Small intestine (tissue), 7 donors: ENCODE data around the gene SCUBE2. TPM values are rescaled to one million over a fixed set of nuclear protein-coding genes. Genes with fewer than 3 reads are reported as not detected.

Experiments
- DNase-seq, 2 donors: peaks; one replicate each; pipeline versions ENCODE4 v3.0.0 to v3.0.0-alpha.2; 2013
- FAIRE-seq: peaks from 2 replicates; lab custom pipeline; 2012; peaks lifted over from hg19 to GRCh38; lab: Jason Lieb, UNC
- H3K27ac ChIP-seq, 3 donors: one replicate each; pipeline ENCODE4 v1.5.1; 2013; ENCODE audit warnings: low read length in 2 of 3, mild to moderate bottlenecking in 2 of 3, control low read depth in 1 of 3, inconsistent platforms in 1 of 3, low read depth in 1 of 3, moderate library complexity in 1 of 3
- H3K27me3 ChIP-seq, 3 donors: one replicate each; pipeline ENCODE4 v1.6.1; 2013; ENCODE audit warnings: low read length in 3 of 3, inconsistent platforms in 1 of 3; ENCODE audit not compliant: control insufficient read depth in 3 of 3, insufficient read depth in 3 of 3
- H3K36me3 ChIP-seq, 3 donors: one replicate each; pipeline ENCODE4 v1.6.1; 2013; ENCODE audit warnings: low read length in 3 of 3, inconsistent platforms in 1 of 3, low read depth in 1 of 3, mild to moderate bottlenecking in 1 of 3, moderate library complexity in 1 of 3; ENCODE audit not compliant: control insufficient read depth in 3 of 3, insufficient read depth in 2 of 3
- H3K4me1 ChIP-seq, 3 donors: one replicate each; pipeline ENCODE4 v1.6.1; 2013; ENCODE audit warnings: low read length in 2 of 3, inconsistent platforms in 1 of 3, low read depth in 1 of 3, mild to moderate bottlenecking in 1 of 3, moderate library complexity in 1 of 3; ENCODE audit not compliant: control insufficient read depth in 3 of 3, insufficient read depth in 2 of 3
- H3K4me3 ChIP-seq, 3 donors: one replicate each; pipeline ENCODE4 v1.5.1; 2013; ENCODE audit warnings: low read length in 3 of 3, control low read depth in 1 of 3, inconsistent platforms in 1 of 3, low read depth in 1 of 3, mild to moderate bottlenecking in 1 of 3, moderate library complexity in 1 of 3
- H3K9me3 ChIP-seq, 2 donors: one replicate each; pipeline ENCODE4 v1.6.1; 2013; ENCODE audit warnings: low read depth in 1 of 2, low read length in 1 of 2; ENCODE audit not compliant: control insufficient read depth in 2 of 2, insufficient read depth in 1 of 2
- WGBS, 3 donors: extraction: QIAGEN DNeasy Blood & Tissue Kit; methylation state at CpG; one replicate each; pipeline ENCODE4 v1.1.7; 2013; 5-methylcytosine and 5-hydroxymethylcytosine counted together
- polyA plus RNA-seq, 4 donors: library from polyadenylated mRNA; stranded (reverse) in 3 of 4; unstranded in 1 of 4; fragments of 200-250 nt in 3 of 4; fragments of 120-200 nt in 1 of 4; gene quantifications; one replicate each; pipeline versions ENCODE4 v1.2.1 to v1.2.3, GENCODE V29; 2013
- donor health status: healthy with polysubstance abuse.
- donor health status: control.
- donor health status: control.
- donor health status: Bipolar disorder and iron deficiency.
- donor health status: healthy.

The SCUBE2 gene
- polyA plus RNA-seq, 4 donors: under 0.01 to 8.8 (median 4.9) TPM; not detected in 1

GRCh38 chr11:9052316-9052715 lies 39.1 kb downstream of the SCUBE2 start:
- no peak overlapping the region for H3K27ac ChIP-seq
- no peak overlapping the region for H3K4me3 ChIP-seq
- DNase-seq (no peak), FAIRE-seq (no peak)
- WGBS, 3 donors: 85 to 87% (median 87%) methylated on average over 3 of the region's 3 CpGs
- H3K9me3 ChIP-seq: no peaks in the 10 kb centered on the region
- no peaks in the 10 kb centered on the region for H3K4me1 ChIP-seq
- peaks cover 0 to 2% (median 0%) of the 10 kb centered on the region in 3 donors for H3K36me3 ChIP-seq
- no peaks in the 10 kb centered on the region for H3K27me3 ChIP-seq

GRCh38 chr11:9049959-9050358 lies 41.4 kb downstream of the SCUBE2 start:
- Histone ChIP-seq H3K9me3 (no peaks in the 10 kb centered on the region), H3K36me3 (peaks cover 0 to 2% (median 0%) of the 10 kb centered on the region in 3 donors), H3K27ac (no peak overlapping the region), H3K4me3 (no peak overlapping the region), H3K4me1 (no peaks in the 10 kb centered on the region), H3K27me3 (no peaks in the 10 kb centered on the region)
- WGBS, 3 donors: 86 to 95% (median 89%) methylated on average over 2 of the region's 2 CpGs
- no peak for FAIRE-seq
- no peak for DNase-seq

DNA sequence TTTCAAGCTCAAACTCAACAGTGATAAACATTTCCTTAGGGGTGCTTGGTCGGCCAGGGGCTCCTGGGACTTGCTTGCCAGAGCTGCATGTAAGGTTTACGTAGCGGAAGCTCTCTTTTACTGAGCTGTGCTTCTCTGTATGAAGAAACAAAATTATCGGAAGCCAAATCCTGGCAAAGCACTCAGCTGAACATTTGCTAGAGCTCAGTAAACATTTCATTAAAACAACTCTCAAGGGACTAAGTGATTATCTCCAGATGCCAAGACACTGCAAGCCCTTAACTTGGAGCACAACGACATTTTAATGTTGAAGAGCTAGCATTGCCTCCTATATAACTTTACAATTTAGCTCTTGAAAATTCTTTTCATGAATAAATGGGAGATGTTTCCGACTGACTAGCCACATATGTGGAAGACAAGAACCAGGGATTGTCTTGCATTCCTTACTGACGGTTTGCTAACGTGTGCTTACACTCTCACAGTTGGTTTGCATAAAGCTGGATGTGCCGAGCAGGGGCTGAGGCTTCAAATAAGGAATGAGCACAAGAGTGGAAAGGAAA lies 43.4 kb downstream of the SCUBE2 start:
- FAIRE-seq (no peak), DNase-seq (peak in 1 of 2 donors; percentile 18)
- 62 to 89% (median 76%) methylated on average over 9 of the region's 9 CpGs for WGBS, 3 donors

DNA sequence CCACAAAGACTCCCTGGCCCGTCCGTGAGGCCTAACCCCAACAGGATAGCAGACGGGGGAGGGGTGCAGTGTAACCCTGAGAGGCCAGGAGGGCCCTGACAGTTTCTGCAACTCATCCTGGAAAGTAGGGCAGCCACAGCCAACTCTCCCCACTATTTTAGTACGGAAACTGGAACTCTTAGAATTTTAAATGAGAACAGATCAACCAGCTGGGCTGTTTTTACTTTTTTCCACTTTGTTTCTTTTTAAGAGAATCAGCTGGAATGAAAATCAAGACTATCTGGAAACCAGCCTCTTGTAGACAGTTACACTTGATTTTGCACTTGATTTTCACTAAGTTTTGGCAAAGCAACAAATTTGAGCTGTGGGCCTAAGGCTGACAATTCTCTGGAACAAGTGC lies 44.9 kb downstream of the SCUBE2 start:
- H3K36me3 ChIP-seq: no peaks in the 10 kb centered on the region
- 75 to 95% (median 88%) methylated on average over 4 of the region's 4 CpGs for WGBS, 3 donors
- no peak for FAIRE-seq
- H3K9me3 ChIP-seq: no peaks in the 10 kb centered on the region
- peak overlapping the region in 1 of 3 donors; percentile 17 for H3K27ac ChIP-seq
- no peak for DNase-seq
- H3K4me3 ChIP-seq: no peak overlapping the region
- no peaks in the 10 kb centered on the region for H3K4me1 ChIP-seq
- H3K27me3 ChIP-seq: no peaks in the 10 kb centered on the region

More for the DNA sequence above, 43.4 kb downstream of the SCUBE2 start:
- Histone ChIP-seq H3K27ac (peak overlapping the region in 1 of 3 donors; percentile 38), H3K27me3 (no peaks in the 10 kb centered on the region), H3K4me1 (no peaks in the 10 kb centered on the region), H3K36me3 (no peaks in the 10 kb centered on the region), H3K4me3 (no peak overlapping the region), H3K9me3 (no peaks in the 10 kb centered on the region)

DNA sequence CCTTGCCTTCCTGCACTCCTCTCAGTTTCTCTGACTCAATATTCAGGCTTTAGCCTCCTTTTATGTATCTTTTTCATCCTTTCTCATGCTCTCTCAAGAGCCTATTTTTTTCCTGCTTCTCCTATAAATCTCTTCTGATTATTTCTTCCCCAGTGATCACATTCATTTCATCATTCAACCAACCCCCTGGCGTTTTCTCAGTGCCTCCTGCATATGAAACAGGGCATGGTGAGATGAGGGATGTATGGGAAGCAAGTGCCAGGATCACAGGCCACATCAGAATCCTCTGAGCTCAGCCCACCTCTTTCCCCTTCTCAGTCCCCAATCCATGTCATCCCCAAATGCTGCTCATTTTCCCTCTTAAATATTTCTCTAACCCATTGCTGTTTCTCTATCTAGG lies 48.9 kb downstream of the SCUBE2 start:
- H3K9me3 ChIP-seq: no peaks in the 10 kb centered on the region
- no peak for DNase-seq
- no peaks in the 10 kb centered on the region for H3K36me3 ChIP-seq
- H3K27ac ChIP-seq: no peak overlapping the region
- no peak overlapping the region for H3K4me3 ChIP-seq
- H3K27me3 ChIP-seq: no peaks in the 10 kb centered on the region
- H3K4me1 ChIP-seq: no peaks in the 10 kb centered on the region
- WGBS, 3 donors: 60 to 80% (median 71%) methylated on average over 1 of the region's 1 CpG
- FAIRE-seq: no peak

- no peaks in the 10 kb centered on the region for H3K9me3 ChIP-seq
- DNase-seq (no peak), FAIRE-seq (no peak)
- H3K4me3 ChIP-seq: no peak overlapping the region
- no peaks in the 10 kb centered on the region for H3K27me3 ChIP-seq
- 88 to 96% (median 88%) methylated on average over 2 of the region's 2 CpGs for WGBS, 3 donors
- H3K4me1 ChIP-seq: no peaks in the 10 kb centered on the region
- H3K27ac ChIP-seq: no peak overlapping the region
- H3K36me3 ChIP-seq: no peaks in the 10 kb centered on the region
These were observed 49.7 kb downstream of the SCUBE2 start for GRCh38 chr11:9041747-9042146.

DNA sequence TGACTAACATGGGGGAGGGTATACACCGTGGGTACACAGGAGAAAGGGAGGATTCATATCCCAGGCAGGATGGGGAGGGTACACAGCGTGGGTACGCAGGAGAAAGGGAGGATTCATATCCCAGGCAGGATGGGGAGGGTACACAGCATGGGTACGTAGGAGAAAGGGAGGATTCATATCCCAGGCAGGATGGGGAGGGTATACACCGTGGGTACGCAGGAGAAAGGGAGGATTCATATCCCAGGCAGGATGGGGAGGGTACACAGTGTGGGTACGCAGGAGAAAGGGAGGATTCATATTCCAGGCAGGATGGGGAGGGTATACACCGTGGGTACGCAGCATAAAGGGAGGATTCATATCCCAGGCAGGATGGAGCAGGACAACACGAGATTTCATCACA lies 51.0 kb downstream of the SCUBE2 start:
- DNase-seq (no peak), FAIRE-seq (no peak)
- Histone ChIP-seq H3K9me3 (no peaks in the 10 kb centered on the region), H3K4me3 (no peak overlapping the region), H3K36me3 (no peaks in the 10 kb centered on the region), H3K4me1 (no peaks in the 10 kb centered on the region), H3K27ac (no peak overlapping the region), H3K27me3 (no peaks in the 10 kb centered on the region)
- 90 to 93% (median 91%) methylated on average over 10 of the region's 10 CpGs for WGBS, 3 donors

DNA sequence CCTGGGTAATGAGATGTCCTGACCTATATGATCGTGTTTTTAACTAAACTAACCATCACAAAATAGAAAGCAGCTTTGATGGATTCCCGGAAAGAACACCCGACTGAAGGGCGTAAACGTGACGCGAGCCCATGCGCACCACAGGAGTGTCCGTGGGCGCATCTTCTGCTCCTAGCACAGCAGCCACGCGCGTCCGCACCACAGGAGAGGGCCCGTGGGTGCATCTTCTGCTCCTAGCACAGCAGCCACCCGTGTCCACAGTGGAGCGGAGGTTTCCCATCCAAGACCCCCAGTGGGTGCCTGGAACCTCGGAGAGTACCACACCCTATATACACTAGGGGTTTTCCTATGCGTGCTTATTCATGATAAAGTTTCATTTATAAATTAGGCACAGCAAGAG lies 51.5 kb downstream of the SCUBE2 start:
- H3K36me3 ChIP-seq: no peaks in the 10 kb centered on the region
- DNase-seq: no peak
- H3K4me3 ChIP-seq: no peak overlapping the region
- 94 to 96% (median 95%) methylated on average over 19 of the region's 19 CpGs for WGBS, 3 donors
- no peak overlapping the region for H3K27ac ChIP-seq
- H3K9me3 ChIP-seq: no peaks in the 10 kb centered on the region
- no peaks in the 10 kb centered on the region for H3K4me1 ChIP-seq
- H3K27me3 ChIP-seq: no peaks in the 10 kb centered on the region
- FAIRE-seq: no peak

GRCh38 chr11:9039198-9039597 lies 52.2 kb downstream of the SCUBE2 start:
- 86 to 89% (median 88%) methylated on average over 9 of the region's 9 CpGs for WGBS, 3 donors
- Histone ChIP-seq H3K27ac (no peak overlapping the region), H3K36me3 (no peaks in the 10 kb centered on the region), H3K4me3 (no peak overlapping the region), H3K27me3 (no peaks in the 10 kb centered on the region), H3K4me1 (no peaks in the 10 kb centered on the region), H3K9me3 (no peaks in the 10 kb centered on the region)
- FAIRE-seq (no peak), DNase-seq (no peak)
